A549 (cell line): ENCODE data around the gene CERS6.

Source experiments
- CHD2 ChIP-seq: fragments of 150-350 bp; IDR thresholded peaks from 2 replicates; pipeline ENCODE4 v1.6.1; 2014; ENCODE audit warnings: low read length; ENCODE audit not compliant: partially characterized antibody
- CTCF ChIP-seq: fragments of >200 bp; sonication (Bioruptor Twin); formaldehyde crosslinking; IDR thresholded peaks from 3 replicates; pipeline ENCODE4 v1.5.1; 2016
- EP300 ChIP-seq, 2 experiments: fragments of >200 bp; sonication (Bioruptor Twin); formaldehyde crosslinking; IDR thresholded peaks; 2 replicates in 1 of 2; 3 replicates in 1 of 2; pipeline ENCODE4 v1.6.1; 2016 to 2017
- ESRRA ChIP-seq: fragments of 150-350 bp; IDR thresholded peaks from 2 replicates; pipeline ENCODE4 v1.6.1; 2014; ENCODE audit warnings: mild to moderate bottlenecking, low read length, borderline replicate concordance
- HDAC2 ChIP-seq: fragments of 200-600 bp; sonication (generic); IDR thresholded peaks from 2 replicates; pipeline ENCODE4 v1.6.1; 2016
- HOXB5 ChIP-seq: fragments of 250-450 bp; sonication (Bioruptor Pico); IDR thresholded peaks from 2 replicates; pipeline ENCODE4 v1.5.0; 2020; ENCODE audit warnings: mild to moderate bottlenecking, moderate library complexity
- KDM1A ChIP-seq: fragments of 200-600 bp; sonication (generic); IDR thresholded peaks from 2 replicates; pipeline ENCODE4 v1.6.1; 2016; ENCODE audit warnings: low read depth, mild to moderate bottlenecking
- NFE2L2 ChIP-seq: fragments of 150-350 bp; conservative IDR thresholded peaks from 2 replicates; pipeline ENCODE4 v1.6.1; 2014; ENCODE audit warnings: low read length
- POLR2A ChIP-seq: IDR thresholded peaks from 2 replicates; pipeline ENCODE4 v1.6.1; 2012; ENCODE audit warnings: mild to moderate bottlenecking, low read length
- POLR2AphosphoS2 ChIP-seq: conservative IDR thresholded peaks from 2 replicates; pipeline ENCODE4 v1.6.1; 2012; ENCODE audit warnings: low read length, improper control_type of control experiment, inconsistent platforms
- TF ChIP-seq, protein P1 (sequence below): fragments of 200-600 bp; sonication (generic); IDR thresholded peaks from 2 replicates; pipeline ENCODE4 v1.6.1; 2016; ENCODE audit warnings: antibody characterized with exemption, mild to moderate bottlenecking, moderate library complexity

DNA sequence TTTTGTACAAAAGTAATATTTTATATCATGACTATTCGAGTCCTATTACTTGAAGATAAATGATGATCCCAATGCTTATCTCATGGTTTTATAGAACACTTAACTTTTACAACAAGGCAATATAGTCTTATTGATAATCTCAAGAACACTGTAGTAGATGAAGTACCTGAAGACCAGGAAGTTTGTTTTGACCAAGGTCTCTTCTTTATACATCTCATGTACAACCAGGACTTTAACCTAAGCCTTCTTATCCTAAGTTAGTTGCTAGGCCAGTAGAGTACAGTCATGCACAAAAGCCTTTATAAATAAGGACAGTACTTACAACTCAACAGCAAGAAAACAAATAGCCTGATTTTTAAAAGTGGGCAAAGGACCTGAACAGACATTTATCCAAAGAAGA is 198.6 kb downstream of the CERS6 start:
- TF ChIP-seq CTCF, result no peak
- no peak for TF ChIP-seq NFE2L2
- no peak for TF ChIP-seq POLR2A
- TF ChIP-seq HOXB5 (CRISPR knock-in tag), result no peak
- TF ChIP-seq POLR2AphosphoS2, result no peak
- TF ChIP-seq, protein P1, sequence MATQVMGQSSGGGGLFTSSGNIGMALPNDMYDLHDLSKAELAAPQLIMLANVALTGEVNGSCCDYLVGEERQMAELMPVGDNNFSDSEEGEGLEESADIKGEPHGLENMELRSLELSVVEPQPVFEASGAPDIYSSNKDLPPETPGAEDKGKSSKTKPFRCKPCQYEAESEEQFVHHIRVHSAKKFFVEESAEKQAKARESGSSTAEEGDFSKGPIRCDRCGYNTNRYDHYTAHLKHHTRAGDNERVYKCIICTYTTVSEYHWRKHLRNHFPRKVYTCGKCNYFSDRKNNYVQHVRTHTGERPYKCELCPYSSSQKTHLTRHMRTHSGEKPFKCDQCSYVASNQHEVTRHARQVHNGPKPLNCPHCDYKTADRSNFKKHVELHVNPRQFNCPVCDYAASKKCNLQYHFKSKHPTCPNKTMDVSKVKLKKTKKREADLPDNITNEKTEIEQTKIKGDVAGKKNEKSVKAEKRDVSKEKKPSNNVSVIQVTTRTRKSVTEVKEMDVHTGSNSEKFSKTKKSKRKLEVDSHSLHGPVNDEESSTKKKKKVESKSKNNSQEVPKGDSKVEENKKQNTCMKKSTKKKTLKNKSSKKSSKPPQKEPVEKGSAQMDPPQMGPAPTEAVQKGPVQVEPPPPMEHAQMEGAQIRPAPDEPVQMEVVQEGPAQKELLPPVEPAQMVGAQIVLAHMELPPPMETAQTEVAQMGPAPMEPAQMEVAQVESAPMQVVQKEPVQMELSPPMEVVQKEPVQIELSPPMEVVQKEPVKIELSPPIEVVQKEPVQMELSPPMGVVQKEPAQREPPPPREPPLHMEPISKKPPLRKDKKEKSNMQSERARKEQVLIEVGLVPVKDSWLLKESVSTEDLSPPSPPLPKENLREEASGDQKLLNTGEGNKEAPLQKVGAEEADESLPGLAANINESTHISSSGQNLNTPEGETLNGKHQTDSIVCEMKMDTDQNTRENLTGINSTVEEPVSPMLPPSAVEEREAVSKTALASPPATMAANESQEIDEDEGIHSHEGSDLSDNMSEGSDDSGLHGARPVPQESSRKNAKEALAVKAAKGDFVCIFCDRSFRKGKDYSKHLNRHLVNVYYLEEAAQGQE, result no peak
- no peak for TF ChIP-seq EP300 (IDR thresholded peaks at IDR 0.05)
- no peak for TF ChIP-seq ESRRA
- no peak for TF ChIP-seq CHD2
- no peak for TF ChIP-seq HDAC2
- no peak for TF ChIP-seq KDM1A
